SU-DHL-6 (cell line): ENCODE measurements around the gene DNAI2.

Experiments used
- H2AFZ ChIP-seq: fragments of 200-600 bp; sonication (generic); 2 replicates; pipeline ENCODE4 v1.6.1; 2014; ENCODE audit warnings: low read depth, mild to moderate bottlenecking, moderate library complexity, mixed read lengths, antibody characterized with exemption, low read length; ENCODE audit not compliant: severe bottlenecking
- H3F3A ChIP-seq: fragments of 200-600 bp; shearing (Covaris generic); 2 replicates; pipeline ENCODE4 v1.6.0; 2016; ENCODE audit warnings: antibody characterized with exemption, mild to moderate bottlenecking; ENCODE audit not compliant: insufficient read depth
- H3K27ac ChIP-seq: fragments of 200-600 bp; sonication (generic); 2 replicates; pipeline ENCODE4 v1.5.1; 2016; ENCODE audit warnings: low read depth, mild to moderate bottlenecking, low read length, moderate library complexity, mixed read lengths
- H3K27me3 ChIP-seq: fragments of 200-600 bp; sonication (generic), shearing (Covaris generic); 2 replicates; pipeline ENCODE4 v1.6.0; 2014; ENCODE audit warnings: mild to moderate bottlenecking, low read length
- H3K36me3 ChIP-seq: fragments of 200-600 bp; sonication (generic); 2 replicates; pipeline ENCODE4 v1.6.1; 2014; ENCODE audit warnings: mild to moderate bottlenecking, low read length, mixed read lengths
- H3K4me2 ChIP-seq: fragments of 300-600, 200-600 bp; shearing (Covaris generic), sonication (generic); 2 replicates; pipeline ENCODE4 v1.6.0; 2014; ENCODE audit warnings: low read length, low read depth, mild to moderate bottlenecking; ENCODE audit not compliant: poor library complexity, severe bottlenecking
- H3K4me3 ChIP-seq: fragments of 200-600 bp; sonication (generic); 2 replicates; pipeline ENCODE4 v1.5.1; 2014; ENCODE audit warnings: antibody characterized with exemption, low read length, mild to moderate bottlenecking, mixed read lengths; ENCODE audit not compliant: insufficient read depth, poor library complexity, severe bottlenecking
- H3K79me2 ChIP-seq: fragments of 200-600 bp; sonication (generic); 2 replicates; pipeline ENCODE4 v1.6.1; 2014; ENCODE audit warnings: mild to moderate bottlenecking, low read length, moderate library complexity; ENCODE audit not compliant: insufficient read depth
- H3K9ac ChIP-seq: fragments of 200-600 bp; sonication (generic); 2 replicates; pipeline ENCODE4 v1.7.0; 2014; ENCODE audit warnings: mild to moderate bottlenecking, low read length
- H3K9me2 ChIP-seq: fragments of 200-600 bp; sonication (generic); replicated peaks from 2 replicates; pipeline ENCODE4 v1.6.1; 2014; ENCODE audit warnings: low read length; ENCODE audit not compliant: insufficient read depth
- H3K9me3 ChIP-seq: fragments of 200-600 bp; sonication (generic); 2 replicates; pipeline ENCODE4 v1.6.1; 2014; ENCODE audit warnings: low read length, mixed read lengths; ENCODE audit not compliant: insufficient read depth
- H4K20me1 ChIP-seq: fragments of 200-600 bp; sonication (generic); 2 replicates; pipeline ENCODE4 v1.6.1; 2014; ENCODE audit warnings: low read depth, mild to moderate bottlenecking, antibody characterized with exemption, low read length, moderate library complexity, mixed read lengths
- CTCF ChIP-seq: fragments of 200-600 bp; sonication (generic); IDR thresholded peaks from one replicate; pipeline ENCODE4 v1.5.1; 2017; ENCODE audit warnings: antibody characterized with exemption, mild to moderate bottlenecking, low read length, moderate library complexity; ENCODE audit not compliant: insufficient read depth, poor library complexity, severe bottlenecking
- EZH2phosphoT487 ChIP-seq: fragments of 200-600 bp; sonication (generic), shearing (Covaris generic); conservative IDR thresholded peaks from 2 replicates; pipeline ENCODE4 v1.6.1; 2018; ENCODE audit warnings: mild to moderate bottlenecking, antibody characterized with exemption, low read length, moderate library complexity, mixed read lengths

DNAI2 gene

GRCh38 chr17:74361230-74362068 lies 87.4 kb downstream of the DNAI2 start, which contains the start of gene BTBD17:
TSS of gene BTBD17 (minus strand) at chr17:74361868. CDS start at chr17:74361819, 49 bp downstream.
- TF ChIP-seq EZH2phosphoT487 (no peak), CTCF (peak; percentile 31)
- Histone ChIP-seq H3F3A (no peaks in the 10 kb centered on the region), H3K79me2 (no peaks in the 10 kb centered on the region), H3K4me2 (no peak within 1 kb of the TSS), H3K9me2 (no peaks in the 10 kb centered on the region), H4K20me1 (no peaks in the 10 kb centered on the region), H3K27me3 (no peaks in the 10 kb centered on the region), H3K27ac (no peak within 1 kb of the TSS), H3K4me3 (no peak within 1 kb of the TSS), H3K36me3 (no peaks in the 10 kb centered on the region), H3K9ac (no peak within 1 kb of the TSS), H2AFZ (no peak within 1 kb of the TSS), H3K9me3 (no peaks in the 10 kb centered on the region)

GRCh38 chr17:74362069-74362405 lies 88.0 kb downstream of the DNAI2 start:
- Histone ChIP-seq H3K79me2 (no peaks in the 10 kb centered on the region), H2AFZ (no peak overlapping the region), H4K20me1 (no peaks in the 10 kb centered on the region), H3K4me2 (no peak overlapping the region), H3K4me3 (no peak overlapping the region), H3K9me2 (no peaks in the 10 kb centered on the region), H3K27ac (no peak overlapping the region), H3K9ac (no peak overlapping the region), H3K36me3 (no peaks in the 10 kb centered on the region), H3K9me3 (no peaks in the 10 kb centered on the region), H3F3A (no peaks in the 10 kb centered on the region), H3K27me3 (no peaks in the 10 kb centered on the region)
- TF ChIP-seq CTCF (no peak), EZH2phosphoT487 (no peak)

GRCh38 chr17:74362810-74363498 lies 88.9 kb downstream of the DNAI2 start:
- H3K9ac ChIP-seq = no peak overlapping the region

More at GRCh38 chr17:74362810-74363498, 88.9 kb downstream of the DNAI2 start:
- Histone ChIP-seq H3F3A (no peaks in the 10 kb centered on the region), H3K9me3 (no peaks in the 10 kb centered on the region), H3K9me2 (no peaks in the 10 kb centered on the region), H3K4me3 (no peak overlapping the region), H3K27me3 (no peaks in the 10 kb centered on the region), H3K79me2 (no peaks in the 10 kb centered on the region), H3K4me2 (no peak overlapping the region), H3K36me3 (no peaks in the 10 kb centered on the region), H3K27ac (no peak overlapping the region), H2AFZ (no peak overlapping the region), H4K20me1 (no peaks in the 10 kb centered on the region)
- TF ChIP-seq CTCF (no peak), EZH2phosphoT487 (no peak)
